HG03342 (cell line): Measurements from ENCODE around the gene GPHN.

Experiments
- ATAC-seq: cut with Tn5 transposase; IDR thresholded peaks from one replicate; pipeline ENCODE4 v1.9.1; 2021; ENCODE audit warnings: mild to moderate bottlenecking, moderate library complexity; ENCODE audit not compliant: unreplicated experiment

Gene GPHN

GRCh38 chr14:66507722-66508546, at the start of gene GPHN:
Gene GPHN, plus strand, starts transcription at chr14:66508147.
- peak; percentile 90 for ATAC-seq

DNA sequence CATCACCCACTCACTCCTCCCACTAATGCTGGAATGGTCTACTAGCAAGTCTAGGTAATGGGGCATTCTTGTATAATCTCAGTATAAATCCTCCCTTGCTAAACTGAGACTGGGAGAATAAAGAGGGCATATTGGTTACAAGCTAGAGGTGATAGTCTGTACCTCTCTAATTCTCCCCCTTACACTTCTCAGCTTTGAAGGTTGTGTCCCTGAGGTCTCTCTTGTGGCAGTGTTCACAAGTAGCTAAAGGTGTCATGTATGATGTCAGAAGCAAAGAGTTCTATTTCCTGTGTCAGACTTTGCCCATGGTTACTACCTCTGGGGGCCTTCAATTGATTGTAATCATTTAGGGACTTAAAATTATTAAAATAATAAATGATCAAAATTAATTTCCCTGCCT, 48.3 kb upstream of the GPHN start:
- ATAC-seq: no peak

DNA sequence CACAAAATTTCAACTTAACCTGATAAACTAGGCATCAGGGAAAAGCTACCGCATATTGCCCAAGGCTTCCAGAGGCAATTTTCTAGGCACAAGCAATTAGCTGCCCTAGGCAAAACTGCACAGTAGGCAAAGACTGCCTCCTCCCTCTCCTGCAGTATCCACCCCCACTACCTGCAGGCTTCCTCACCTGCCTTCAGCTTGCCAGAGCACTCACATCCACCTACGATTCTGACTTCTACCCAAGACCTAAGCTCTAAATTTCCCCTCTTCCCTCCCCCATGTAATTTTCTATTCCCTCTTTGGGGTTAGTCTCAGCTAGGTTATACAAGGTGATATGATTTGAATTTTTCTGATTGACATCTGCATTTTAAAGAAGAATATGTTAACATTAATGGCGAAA, 43.7 kb upstream of the GPHN start:
- ATAC-seq: no peak

DNA sequence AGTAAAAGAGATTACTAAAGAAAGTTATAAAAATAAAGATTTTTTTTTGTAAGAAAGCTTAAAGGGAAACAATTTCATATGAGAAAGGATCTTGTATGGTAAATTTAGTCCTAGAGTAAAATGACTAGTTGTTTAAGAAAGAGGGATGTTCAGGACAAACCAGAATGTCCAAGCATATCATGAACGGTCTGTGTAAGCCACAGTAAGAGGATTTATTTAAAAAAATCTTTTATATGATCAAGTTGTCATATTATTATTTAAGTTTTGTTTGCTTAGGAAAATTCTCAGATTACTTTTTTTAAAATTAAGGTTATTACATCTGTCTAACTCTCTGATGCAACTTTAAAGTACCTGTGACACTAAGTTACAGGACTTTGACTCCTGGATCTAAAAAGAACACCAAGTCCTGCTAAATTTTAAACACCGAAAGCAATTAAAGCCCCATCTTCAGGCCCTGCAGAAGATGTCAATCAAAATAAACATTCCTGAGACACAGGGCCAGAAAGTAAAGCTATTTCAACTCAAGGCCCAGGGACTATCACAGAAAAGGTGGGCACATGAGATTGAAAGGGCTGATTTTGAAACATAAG, 39.1 kb upstream of the GPHN start:
- no peak for ATAC-seq

- no peak for ATAC-seq
These were observed 36.4 kb upstream of the GPHN start for GRCh38 chr14:66471584-66471983.

DNA sequence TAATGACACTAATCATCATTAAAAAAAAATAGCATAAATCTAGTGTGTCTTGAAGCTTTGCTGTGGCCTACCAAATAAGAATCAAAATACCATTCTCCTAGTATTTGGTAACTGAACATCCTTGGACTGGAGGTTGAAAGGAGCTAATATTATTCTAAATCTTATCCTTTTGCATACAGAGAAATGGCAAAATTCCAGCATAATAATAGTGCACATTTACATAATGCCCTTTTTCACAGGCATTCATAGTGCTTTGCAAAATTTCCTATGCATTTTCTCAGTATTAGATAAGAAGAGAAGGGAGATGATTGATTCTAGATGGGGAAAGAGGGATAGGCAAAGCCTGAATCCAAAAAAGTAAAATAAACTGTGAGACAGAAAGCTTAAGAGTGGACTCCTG, 35.7 kb upstream of the GPHN start:
- ATAC-seq: no peak

GRCh38 chr14:66473223-66473622, 34.7 kb upstream of the GPHN start:
- ATAC-seq: no peak

DNA sequence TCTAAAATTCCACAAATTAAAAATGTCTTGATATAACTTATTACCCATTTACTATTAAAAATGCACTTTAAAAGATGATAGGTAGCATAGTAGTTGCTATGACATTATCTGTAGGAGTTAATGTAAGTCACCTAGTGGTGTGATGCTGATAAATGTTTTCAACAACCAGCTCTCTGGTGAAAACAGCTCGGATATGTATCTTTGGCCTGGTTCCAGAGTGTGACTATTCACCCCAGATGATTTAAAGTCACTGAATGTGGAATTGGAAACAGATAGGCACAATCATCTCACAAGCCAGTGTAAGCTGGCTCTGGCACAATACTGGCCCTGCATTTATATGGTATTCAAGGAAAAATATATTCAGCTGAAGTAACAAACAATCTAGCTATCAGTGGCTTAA, 31.0 kb upstream of the GPHN start:
- ATAC-seq: no peak

DNA sequence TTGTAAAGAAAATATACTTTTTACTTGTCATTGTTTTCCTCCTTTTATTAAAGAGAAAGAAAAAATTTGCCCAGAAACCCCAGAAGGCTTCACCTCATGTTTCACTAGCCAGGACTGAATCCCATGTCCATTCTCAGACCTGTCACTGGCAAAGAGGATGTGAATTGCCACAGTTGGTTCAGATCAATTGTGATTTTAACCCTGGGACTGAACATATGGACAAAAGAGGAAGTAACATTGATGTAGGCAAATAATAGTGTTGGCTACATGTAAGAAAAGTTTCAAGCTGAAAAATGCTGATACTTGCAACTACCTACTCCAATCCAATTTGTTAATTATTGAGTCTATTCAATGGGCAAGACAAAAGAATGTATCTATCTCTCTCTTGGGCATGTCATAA, 30.4 kb upstream of the GPHN start:
- ATAC-seq: no peak

- no peak for ATAC-seq
These were observed 25.1 kb upstream of the GPHN start for GRCh38 chr14:66482873-66483272.

DNA sequence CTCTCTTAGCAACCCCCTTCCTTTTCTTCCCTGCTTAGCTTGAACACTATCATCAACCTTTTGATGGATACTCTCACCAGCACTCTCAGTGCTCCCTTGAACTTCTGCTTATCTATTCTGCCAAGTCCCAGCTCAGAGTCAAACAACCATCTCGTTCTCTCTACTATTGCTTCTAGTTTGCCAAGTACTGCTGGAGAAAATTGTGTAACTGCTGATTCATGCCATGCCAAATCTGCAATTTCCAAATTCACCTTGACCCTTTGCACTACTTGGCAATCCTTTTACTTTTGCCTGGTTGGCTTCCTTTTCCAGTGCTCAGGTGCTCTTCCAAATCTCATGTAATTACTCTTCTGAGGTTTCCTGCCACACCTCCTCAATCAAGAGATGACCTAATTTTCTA, 24.6 kb upstream of the GPHN start:
- ATAC-seq: no peak

DNA sequence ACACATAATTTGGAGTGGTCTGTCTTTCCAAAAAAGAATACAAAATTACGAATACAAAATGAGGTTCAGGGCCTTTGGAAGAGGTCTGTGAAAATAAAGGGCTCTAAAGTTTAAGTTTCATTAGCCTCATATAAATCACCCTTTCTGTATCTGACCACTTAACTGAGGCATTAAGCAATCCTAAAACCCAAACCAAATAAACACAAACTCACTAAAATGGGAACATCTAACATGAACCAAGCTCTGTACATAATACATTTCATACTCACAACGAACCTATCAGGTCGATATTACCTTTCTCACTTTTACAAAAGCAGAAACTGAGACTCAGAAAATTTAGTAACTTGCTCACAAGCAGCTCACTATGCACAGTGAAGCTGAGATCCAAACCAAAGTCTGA, 22.9 kb upstream of the GPHN start:
- ATAC-seq: no peak

DNA sequence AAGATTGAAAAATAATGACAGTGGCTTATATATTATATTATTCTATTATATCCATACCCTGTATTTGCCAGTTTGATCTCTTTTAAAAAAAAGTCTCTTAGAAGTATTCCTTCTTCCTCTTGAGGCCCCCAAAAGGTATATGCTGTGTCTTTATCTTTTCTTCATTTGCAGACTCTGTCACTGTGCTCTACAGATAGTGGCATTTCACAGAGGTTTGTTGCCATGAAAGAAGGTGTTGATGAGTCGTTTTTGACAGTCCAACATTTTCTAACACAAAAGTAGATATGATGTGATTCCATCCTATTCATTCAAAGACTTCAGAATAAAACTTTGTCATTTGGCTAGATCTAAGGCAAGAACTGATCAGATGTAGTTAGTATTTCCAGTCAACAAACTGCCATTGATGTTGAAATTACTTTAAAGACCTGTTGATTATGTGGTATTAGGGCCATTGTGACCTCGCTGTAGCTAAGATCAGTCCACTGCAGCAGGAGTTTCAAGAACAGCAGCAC, 22.0 kb upstream of the GPHN start, which contains the start of gene CCDC196:
Gene CCDC196 (plus strand): TSS at position 462 of the 512 bp plus-strand sequence. CDS start 132 bp downstream, outside the sequence.
- no peak for ATAC-seq

DNA sequence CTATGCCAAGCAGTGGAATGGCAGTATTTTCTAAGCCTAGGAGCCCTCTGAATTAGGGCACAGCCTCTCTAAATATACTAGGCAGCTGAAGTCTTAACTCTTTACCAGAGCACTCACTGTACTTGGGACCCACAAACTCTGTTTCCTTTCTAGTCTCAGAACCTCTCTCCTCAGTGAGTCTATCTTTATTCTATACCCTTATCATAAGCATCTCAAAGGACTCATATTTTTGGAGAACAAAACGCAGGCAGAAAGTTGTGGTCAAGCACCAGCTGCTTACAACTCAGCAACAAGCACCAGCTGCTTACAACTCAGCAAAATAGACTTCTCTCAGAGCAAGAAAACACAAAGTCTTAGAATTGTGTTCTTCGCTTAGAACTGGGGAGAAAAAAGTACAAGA, 20.8 kb upstream of the GPHN start:
- ATAC-seq: no peak

DNA sequence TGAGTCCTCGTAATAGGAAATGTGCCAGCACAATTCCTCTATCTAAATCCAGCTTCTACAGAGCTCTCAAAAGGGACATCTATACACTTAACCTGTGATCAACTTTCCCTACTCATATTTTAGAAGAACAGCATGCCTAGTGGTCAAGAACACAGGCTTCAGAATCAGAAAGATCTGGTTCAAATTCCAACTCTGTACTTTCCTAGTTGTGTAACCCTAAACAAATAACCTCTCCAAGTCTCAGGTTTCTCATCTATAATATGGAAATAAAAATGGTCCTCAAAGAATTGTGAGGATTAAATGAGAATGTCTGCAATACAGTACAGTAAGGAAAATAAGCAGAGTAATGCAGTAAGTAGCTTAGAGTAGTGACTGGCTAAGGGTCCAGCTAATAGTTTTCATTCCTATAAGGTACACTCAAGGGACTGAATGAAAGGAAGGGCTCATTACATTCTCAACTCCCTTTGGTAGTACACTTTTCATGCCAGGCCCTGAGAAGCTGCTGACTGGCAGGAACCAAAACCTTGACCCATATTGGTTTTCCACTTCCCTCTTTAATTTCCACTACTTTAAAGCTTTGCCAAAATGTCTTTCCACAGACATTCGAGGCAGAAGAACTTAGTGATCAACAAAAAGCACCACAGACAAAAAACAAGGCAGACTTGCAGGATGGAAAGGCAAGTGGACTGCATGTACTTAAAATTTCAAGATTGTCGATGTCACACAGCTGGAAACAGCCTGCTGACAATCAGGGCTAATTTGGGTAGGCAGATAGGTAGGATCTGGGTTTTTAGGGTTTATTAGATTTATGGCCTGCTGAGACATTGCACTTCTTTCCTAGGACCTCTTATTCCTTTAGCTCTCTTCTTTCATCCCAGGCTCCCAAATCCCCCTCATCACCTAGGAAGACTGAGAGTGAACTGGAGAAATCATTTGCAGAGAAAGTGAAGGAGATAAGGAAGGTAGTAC, 17.5 kb upstream of the GPHN start:
- ATAC-seq: no peak

GRCh38 chr14:66493750-66494149, 14.2 kb upstream of the GPHN start:
- no peak for ATAC-seq

- peak; percentile 87 for ATAC-seq
These were observed 12.5 kb upstream of the GPHN start for GRCh38 chr14:66495218-66496098.

GRCh38 chr14:66496188-66496807, 11.6 kb upstream of the GPHN start:
- ATAC-seq: no peak

- no peak for ATAC-seq
These were observed 11.0 kb upstream of the GPHN start for GRCh38 chr14:66496911-66497310.

- no peak for ATAC-seq
These were observed 9.6 kb upstream of the GPHN start for GRCh38 chr14:66498311-66498710.
